PC-3 (cell line): ENCODE data around the gene SLC38A8. TPM values are rescaled to one million over a fixed set of nuclear protein-coding genes. Genes with fewer than 3 reads are reported as not detected.

ENCODE experiments used
- ATAC-seq: fragments of 200-7000 bp; cut with Tn5 transposase; 2 replicates; pipeline ENCODE4 v1.9.1; 2020; ENCODE audit warnings: mild to moderate bottlenecking, moderate library complexity
- BruUV-seq: library from RNA; stranded (reverse); fragments of 400-500 nt; replicated peaks from 2 replicates; lab custom pipeline; 2021; lab: Mats Ljungman, UMichigan
- CTCF ChIA-PET: fragments of 300-600 bp; sonication (Branson Sonifier 250); formaldehyde crosslinking; loops from one replicate; lab custom pipeline; 2022; ENCODE audit warnings: antibody characterized with exemption; lab: Charles Lee
- POLR2A ChIA-PET: fragments of 300-600 bp; sonication (Branson Sonifier 250); formaldehyde crosslinking; loops from one replicate; lab custom pipeline; 2022; ENCODE audit warnings: antibody characterized with exemption; ENCODE audit not compliant: unreplicated experiment; lab: Charles Lee
- DNase-seq: peaks from one replicate; pipeline ENCODE4 v3.0.0-alpha.2; 2015
- H2AFZ ChIP-seq: fragments of 300-600 bp; sonication (generic); 2 replicates; pipeline ENCODE4 v1.6.0; 2016; ENCODE audit warnings: antibody characterized with exemption, low read length
- H3F3A ChIP-seq: fragments of 300-600 bp; sonication (generic); one replicate; pipeline ENCODE4 v1.6.0; 2017; ENCODE audit warnings: antibody characterized with exemption, low read length, control low read depth, mild to moderate bottlenecking; ENCODE audit not compliant: unreplicated experiment
- H3K27ac ChIP-seq: fragments of 300-600 bp; sonication (generic); 2 replicates; pipeline ENCODE4 v1.5.1; 2016; ENCODE audit warnings: mild to moderate bottlenecking, low read length
- H3K27me3 ChIP-seq: fragments of 300-600 bp; sonication (generic); 2 replicates; pipeline ENCODE4 v1.6.1; 2016; ENCODE audit warnings: low read length, mixed read lengths
- H3K36me3 ChIP-seq: fragments of 300-600 bp; sonication (generic); 2 replicates; pipeline ENCODE4 v1.6.1; 2016; ENCODE audit warnings: low read depth, mixed run types, low read length, mixed read lengths
- H3K4me1 ChIP-seq: fragments of 300-600 bp; sonication (generic); 2 replicates; pipeline ENCODE4 v1.5.1; 2016; ENCODE audit warnings: low read length; ENCODE audit not compliant: insufficient read depth
- H3K4me2 ChIP-seq: fragments of 300-600 bp; sonication (generic); 2 replicates; pipeline ENCODE4 v1.6.0; 2016; ENCODE audit warnings: low read length
- H3K4me3 ChIP-seq: fragments of 300-600 bp; sonication (generic); 2 replicates; pipeline ENCODE4 v1.5.1; 2016; ENCODE audit warnings: mild to moderate bottlenecking, low read length, mixed read lengths
- H3K79me2 ChIP-seq: fragments of 300-600 bp; sonication (generic); 2 replicates; pipeline ENCODE4 v1.6.1; 2017; ENCODE audit warnings: low read length, mixed read lengths
- H3K9ac ChIP-seq: fragments of 300-600 bp; sonication (generic); 2 replicates; pipeline ENCODE4 v1.6.0; 2016; ENCODE audit warnings: mild to moderate bottlenecking, low read length
- H3K9me2 ChIP-seq: fragments of 300-600 bp; sonication (generic); replicated peaks from 2 replicates; pipeline ENCODE4 v1.6.1; 2016; ENCODE audit warnings: mixed run types, low read length, mixed read lengths
- H3K9me3 ChIP-seq: fragments of 300-600 bp; sonication (generic); 2 replicates; pipeline ENCODE4 v1.6.1; 2016; ENCODE audit warnings: low read length, mixed read lengths
- H4K20me1 ChIP-seq: fragments of 300-600 bp; sonication (generic); 2 replicates; pipeline ENCODE4 v1.6.1; 2016; ENCODE audit warnings: low read length, mixed read lengths
- CTCF ChIP-seq: fragments of 300-600 bp; sonication (generic); conservative IDR thresholded peaks from 2 replicates; pipeline ENCODE4 v1.5.1; 2017; ENCODE audit warnings: antibody characterized with exemption, low read depth, mild to moderate bottlenecking, low read length
- EZH2 ChIP-seq: fragments of 300-600 bp; sonication (generic); IDR thresholded peaks from one replicate; pipeline ENCODE4 v1.6.1; 2017; ENCODE audit warnings: antibody characterized with exemption, mild to moderate bottlenecking, low read length; ENCODE audit not compliant: unreplicated experiment
- EZH2phosphoT487 ChIP-seq: fragments of 300-600 bp; sonication (generic); IDR thresholded peaks from 2 replicates; pipeline ENCODE4 v1.6.1; 2018; ENCODE audit warnings: mild to moderate bottlenecking, antibody characterized with exemption, low read length, borderline replicate concordance
- intact Hi-C: fragments of 100-400 bp; cut with micrococcal nuclease; formaldehyde crosslinking; loops from 2 replicates; pipeline ENCODE4 v1.9.0; 2023
- total RNA-seq: library from RNA; depleted of rRNA; stranded (reverse); fragments of >200 nt; gene quantifications from 2 replicates; pipeline ENCODE4 v1.2.3, GENCODE V29; 2014

The SLC38A8 gene
- total RNA-seq, 1 experiment from 2014 or later: not detected

- no TSS peak for BruUV-seq
- intact Hi-C loops: no loop called here
- Histone ChIP-seq H3K4me2 (no peak overlapping the region), H3K27me3 (no peaks in the 10 kb centered on the region), H3K27ac (no peak overlapping the region), H3K4me1 (no peaks in the 10 kb centered on the region), H4K20me1 (no peaks in the 10 kb centered on the region), H3K4me3 (no peak overlapping the region), H3K9me2 (no peaks in the 10 kb centered on the region), H3K9ac (no peak overlapping the region), H3F3A (no peaks in the 10 kb centered on the region), H3K9me3 (no peaks in the 10 kb centered on the region), H2AFZ (no peak overlapping the region), H3K79me2 (no peaks in the 10 kb centered on the region), H3K36me3 (no peaks in the 10 kb centered on the region)
- POLR2A ChIA-PET: interaction anchor here (0.6 kb wide), 1 partner anchor 34 kb away, joined by 3 read pairs; no protein-coding TSS in a partner anchor
- CTCF ChIA-PET: no interaction called here
- TF ChIP-seq EZH2phosphoT487 (no peak), CTCF (no peak), EZH2 (no peak)
- DNase-seq (no peak), ATAC-seq (no peak)
These were observed 4.6 kb upstream of the SLC38A8 start for GRCh38 chr16:84047206-84047605.

GRCh38 chr16:84045818-84046470 is 3.3 kb upstream of the SLC38A8 start:
- no peaks in the 10 kb centered on the region for H4K20me1 ChIP-seq
- CTCF ChIA-PET: no interaction called here
- no peak for ATAC-seq

More at GRCh38 chr16:84045818-84046470, 3.3 kb upstream of the SLC38A8 start:
- Histone ChIP-seq H3K4me1 (no peaks in the 10 kb centered on the region), H3F3A (no peaks in the 10 kb centered on the region), H3K4me2 (no peak overlapping the region), H3K9me3 (no peaks in the 10 kb centered on the region), H3K79me2 (no peaks in the 10 kb centered on the region), H3K27ac (no peak overlapping the region), H3K4me3 (no peak overlapping the region), H2AFZ (no peak overlapping the region), H3K9ac (no peak overlapping the region), H3K9me2 (no peaks in the 10 kb centered on the region), H3K36me3 (no peaks in the 10 kb centered on the region), H3K27me3 (no peaks in the 10 kb centered on the region)
- no peak for DNase-seq
- no TSS peak for BruUV-seq
- POLR2A ChIA-PET: no interaction called here
- intact Hi-C loops: no loop called here
- TF ChIP-seq CTCF (no peak), EZH2phosphoT487 (no peak)
